ENCODE results near the gene CDH8.

CDH8 gene

GRCh38 chr16:62022688-62023087 lies 13.6 kb downstream of the CDH8 start:
- no peak for DNase-seq

DNA sequence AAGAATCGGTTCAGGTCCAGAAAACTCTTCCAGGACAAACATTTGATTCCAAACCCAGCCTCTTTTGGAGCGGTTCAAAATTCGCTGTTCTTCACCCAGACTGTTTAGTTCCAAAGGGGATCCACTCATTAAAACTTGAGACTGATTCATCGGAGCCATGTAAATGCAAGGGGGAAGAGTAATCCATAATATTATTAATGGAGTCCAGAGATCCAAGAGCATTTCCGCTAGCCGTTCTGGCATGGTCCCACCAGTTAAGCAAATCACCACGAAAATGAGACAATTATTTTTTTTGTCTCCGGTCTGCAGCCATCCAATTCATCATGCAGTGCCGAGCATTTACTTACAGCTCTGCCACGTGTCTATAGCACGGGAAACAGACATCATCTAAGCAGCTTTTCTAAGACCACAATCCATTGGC lies 15.1 kb downstream of the CDH8 start:
- DNase-seq: no peak

GRCh38 chr16:62020681-62021080 lies 15.6 kb downstream of the CDH8 start:
- DNase-seq: no peak

DNA sequence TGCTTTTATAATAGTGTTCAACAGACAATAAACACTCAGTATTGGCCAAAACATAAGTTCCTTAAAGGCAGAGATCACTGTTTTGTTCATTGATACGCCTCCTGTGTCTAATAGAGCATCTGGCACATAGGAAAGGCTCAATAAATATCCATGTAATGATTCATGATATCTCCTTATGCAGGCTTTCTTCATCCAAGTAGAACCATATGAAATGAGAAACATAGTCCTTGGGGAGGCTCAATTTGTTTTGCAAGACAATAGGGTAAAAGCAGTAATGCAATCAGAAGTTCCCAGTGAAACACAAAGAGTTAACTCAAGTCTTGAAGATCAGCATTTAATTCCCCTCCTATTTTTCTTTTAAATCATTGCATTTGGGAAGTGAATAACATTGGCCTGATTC lies 16.4 kb downstream of the CDH8 start:
- DNase-seq: no peak

DNA sequence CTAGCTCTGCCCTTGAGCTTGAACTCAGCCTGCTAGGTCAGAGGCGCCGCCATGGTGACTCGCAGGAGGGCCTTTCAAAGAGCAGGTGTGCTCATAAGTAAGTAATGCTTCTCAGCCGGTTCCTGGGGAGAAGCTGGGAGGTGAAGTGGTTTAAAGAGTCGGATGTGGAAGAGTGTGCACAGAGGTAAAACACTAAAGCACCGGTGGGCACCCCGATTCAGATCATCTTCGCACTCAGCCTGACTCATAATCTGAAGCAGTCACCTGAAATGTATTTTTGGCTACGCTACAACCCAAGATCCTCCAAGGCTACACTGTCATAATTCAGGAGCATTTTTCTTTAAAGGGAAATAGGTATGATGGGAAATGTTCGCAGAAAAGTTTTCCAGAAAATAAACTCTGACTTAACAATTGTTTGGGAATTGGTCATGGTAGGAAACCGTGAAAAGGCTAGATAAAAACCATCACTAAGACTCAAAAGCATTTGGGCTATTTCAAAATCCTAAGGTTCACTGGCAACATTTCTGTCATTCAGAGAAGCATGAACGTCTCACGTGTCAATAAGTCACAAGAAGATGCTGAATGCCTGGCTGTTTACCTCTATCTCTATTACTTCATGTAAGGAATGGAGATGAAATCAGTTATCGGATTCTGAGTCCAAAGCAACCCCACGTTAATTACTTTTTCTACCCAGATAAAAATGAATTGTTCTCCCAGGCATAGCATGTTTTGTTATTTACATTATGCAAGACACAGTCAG lies 17.8 kb downstream of the CDH8 start:
- DNase-seq: no peak

DNA sequence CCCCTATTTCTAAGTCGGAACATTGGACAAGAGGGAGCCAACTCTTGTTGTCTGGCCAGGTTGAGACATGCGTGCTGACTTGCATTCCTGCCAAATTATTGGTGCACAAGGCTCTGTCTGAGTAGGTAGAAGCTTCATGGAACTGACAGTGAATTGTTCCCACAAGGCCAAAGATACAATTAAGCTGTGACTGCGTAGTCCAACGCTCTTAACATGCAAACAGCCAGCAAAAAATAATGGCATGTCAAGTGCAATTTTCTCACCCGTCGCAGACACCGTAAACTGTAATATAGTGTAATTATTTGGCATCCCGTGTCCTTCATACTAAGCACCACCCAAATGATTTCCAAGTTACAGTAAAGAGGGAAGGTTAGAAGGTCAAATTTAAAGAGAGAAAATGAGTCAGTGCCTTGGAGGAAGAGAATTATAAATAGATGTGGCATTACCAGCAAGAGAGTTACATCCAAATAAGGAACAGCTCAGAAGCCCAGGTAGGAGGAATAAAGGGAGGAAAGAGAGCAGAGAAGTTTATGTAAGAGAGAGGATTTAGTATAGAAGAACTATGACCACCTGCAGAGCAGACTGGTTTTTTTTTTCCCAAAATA lies 21.8 kb downstream of the CDH8 start:
- no peak for DNase-seq

- no peak for DNase-seq
These were observed 26.1 kb downstream of the CDH8 start for GRCh38 chr16:62010186-62010585.

GRCh38 chr16:61998460-61998859 lies 37.8 kb downstream of the CDH8 start:
- DNase-seq: no peak

GRCh38 chr16:61993108-61993507 lies 43.1 kb downstream of the CDH8 start:
- DNase-seq: no peak

- DNase-seq: no peak
These were observed 48.7 kb downstream of the CDH8 start for GRCh38 chr16:61987474-61988012.

GRCh38 chr16:61969077-61969382 lies 67.2 kb downstream of the CDH8 start:
- DNase-seq: no peak

DNA sequence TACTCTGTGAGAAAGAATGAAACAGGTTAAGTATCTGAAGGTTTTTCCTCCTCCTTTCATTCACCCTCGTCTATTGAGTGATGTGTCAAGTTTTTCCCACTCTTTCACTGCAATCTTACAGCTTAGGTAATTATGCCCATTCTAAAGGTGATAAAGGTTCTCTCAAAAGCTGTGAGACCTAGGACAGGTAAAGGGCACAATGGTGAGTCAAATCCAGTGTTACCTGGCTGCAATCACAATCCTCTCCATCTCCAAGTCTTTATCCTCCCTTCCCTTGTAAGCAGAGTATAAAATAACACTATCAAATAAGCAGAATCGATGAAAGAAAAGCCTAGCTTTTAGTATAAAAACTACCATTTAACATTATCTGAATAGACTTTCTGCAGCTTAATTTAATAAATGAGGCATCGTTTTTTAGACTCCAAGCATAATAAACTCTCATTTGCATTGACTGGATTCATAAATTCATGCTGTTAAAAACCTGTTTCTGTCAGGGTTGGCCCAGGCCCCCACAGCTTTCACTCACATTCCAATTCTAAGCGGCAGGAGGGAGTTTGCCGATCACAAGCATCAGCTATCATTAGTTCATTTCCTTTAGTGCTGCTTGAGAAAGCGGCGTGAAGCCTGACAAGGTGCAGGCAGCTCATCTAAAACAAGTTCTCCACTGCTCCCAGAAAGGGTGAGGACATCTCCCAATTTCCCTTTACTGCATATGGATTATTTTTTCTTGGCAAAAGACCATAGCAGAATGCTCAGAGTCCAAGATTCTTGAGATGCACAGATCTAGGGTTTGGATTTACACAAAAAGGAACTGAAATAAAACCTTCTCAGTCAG lies 67.8 kb downstream of the CDH8 start:
- no peak for DNase-seq

DNA sequence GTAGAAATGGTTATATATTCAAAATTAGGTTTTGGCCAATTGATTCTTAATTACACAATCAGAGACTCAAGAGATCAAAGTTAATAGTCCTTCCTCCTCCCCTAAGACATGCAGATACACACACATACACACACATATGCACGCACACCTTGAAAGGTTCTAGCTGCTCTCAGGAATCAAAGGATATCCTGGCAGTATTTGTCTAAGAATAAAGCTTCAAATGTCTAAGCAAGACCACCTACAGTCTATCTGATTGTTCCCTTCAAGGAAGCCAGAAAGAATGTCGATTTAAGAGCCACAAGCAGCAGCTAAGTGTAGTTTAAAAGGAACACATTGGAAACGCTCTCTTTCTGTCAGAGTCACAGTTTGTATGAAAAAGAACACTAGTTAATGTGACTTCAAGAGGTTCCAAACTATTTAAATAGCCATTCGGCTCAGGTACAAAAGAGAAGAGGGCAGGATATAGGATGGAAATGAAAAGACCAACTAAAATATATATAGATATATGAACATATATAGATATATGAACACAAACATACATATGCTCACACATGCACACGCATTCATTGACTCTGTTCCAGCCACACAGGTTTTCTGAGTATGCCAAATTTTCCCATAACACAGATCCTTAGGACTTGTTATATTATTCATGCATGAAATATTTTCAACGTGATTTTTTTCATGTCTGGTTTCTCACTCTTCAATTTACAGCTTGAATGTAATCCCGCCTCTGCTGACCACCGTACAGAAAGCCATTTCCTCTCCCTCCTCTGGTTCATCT lies 79.0 kb downstream of the CDH8 start:
- DNase-seq: no peak

GRCh38 chr16:61952841-61953240 lies 83.4 kb downstream of the CDH8 start:
- no peak for DNase-seq

DNA sequence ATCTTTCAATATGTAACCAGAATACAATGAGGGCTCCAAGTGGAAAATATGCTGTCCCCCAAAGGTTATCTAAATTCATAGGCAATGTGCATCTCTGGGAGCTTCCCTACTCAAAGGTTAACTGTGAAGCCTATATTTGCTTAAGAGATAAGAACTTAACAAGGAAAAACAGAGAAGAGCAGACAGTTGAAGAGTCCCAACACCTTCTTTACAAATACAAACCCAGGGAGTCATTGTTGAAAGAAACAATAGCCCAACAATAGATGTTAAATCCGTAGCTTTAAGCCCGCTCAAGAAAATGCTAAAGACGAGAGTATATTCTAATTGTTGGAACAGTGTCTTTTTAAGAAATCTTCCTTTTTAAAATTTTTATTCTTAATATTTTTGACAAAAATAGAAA lies 87.8 kb downstream of the CDH8 start:
- DNase-seq: no peak

DNA sequence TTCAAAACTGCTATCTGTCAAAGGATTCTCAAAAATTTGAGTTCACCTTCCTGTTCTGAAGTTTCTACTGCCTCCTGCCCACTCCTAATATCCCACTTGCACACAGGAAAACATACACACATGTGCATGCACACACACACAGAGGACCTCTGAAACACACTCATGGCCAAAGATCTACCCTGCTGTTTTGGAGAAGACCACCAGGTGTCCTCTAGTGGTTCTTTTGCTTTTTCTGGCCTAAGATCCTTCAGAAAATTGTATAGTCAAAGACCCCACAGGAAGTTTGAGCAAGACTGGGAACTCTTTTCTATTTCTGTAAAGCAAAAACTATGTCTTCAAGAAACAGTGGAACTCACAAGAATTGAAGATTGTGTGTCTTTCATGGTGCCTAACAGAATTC lies 90.2 kb downstream of the CDH8 start:
- no peak for DNase-seq

GRCh38 chr16:61945511-61945910 lies 90.7 kb downstream of the CDH8 start:
- DNase-seq: no peak

DNA sequence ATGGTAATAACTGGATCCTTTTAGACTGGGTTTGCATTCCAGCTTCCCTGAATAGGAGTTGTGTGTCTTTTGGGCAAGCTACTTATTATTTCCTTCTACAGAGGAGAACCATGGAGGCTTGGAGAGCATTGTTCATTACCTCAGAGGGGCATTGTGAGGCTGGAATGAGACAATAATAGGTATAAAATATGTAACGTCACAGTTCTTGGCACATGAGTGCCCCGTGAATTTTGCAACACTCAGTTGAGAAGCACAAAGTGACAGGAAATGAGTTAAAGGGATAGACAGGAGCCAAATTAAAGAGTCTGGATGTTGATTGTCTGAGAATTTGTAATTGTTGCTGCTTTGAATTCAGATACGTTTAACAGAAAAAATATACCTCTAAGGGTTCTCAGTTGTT lies 92.2 kb downstream of the CDH8 start:
- no peak for DNase-seq

GRCh38 chr16:61940611-61941010 lies 95.6 kb downstream of the CDH8 start:
- no peak for DNase-seq

GRCh38 chr16:61937646-61938045 lies 98.6 kb downstream of the CDH8 start:
- DNase-seq: no peak

GRCh38 chr16:61936522-61936921 lies 99.7 kb downstream of the CDH8 start:
- DNase-seq: no peak

GRCh38 chr16:61934601-61935000 lies 101.6 kb downstream of the CDH8 start:
- DNase-seq: no peak

GRCh38 chr16:61929776-61930175 lies 106.5 kb downstream of the CDH8 start:
- no peak for DNase-seq
